Measurements from ENCODE around the gene USP3. TPM values are rescaled to one million over a fixed set of nuclear protein-coding genes. Genes with fewer than 3 reads are reported as not detected.

The USP3 gene
- total and polyA plus RNA-seq, 2 of the 13 experiments (the other 11 are each of a cell fraction or from before 2014, with no cell fraction given): 14.3 to 61.2 TPM

DNA sequence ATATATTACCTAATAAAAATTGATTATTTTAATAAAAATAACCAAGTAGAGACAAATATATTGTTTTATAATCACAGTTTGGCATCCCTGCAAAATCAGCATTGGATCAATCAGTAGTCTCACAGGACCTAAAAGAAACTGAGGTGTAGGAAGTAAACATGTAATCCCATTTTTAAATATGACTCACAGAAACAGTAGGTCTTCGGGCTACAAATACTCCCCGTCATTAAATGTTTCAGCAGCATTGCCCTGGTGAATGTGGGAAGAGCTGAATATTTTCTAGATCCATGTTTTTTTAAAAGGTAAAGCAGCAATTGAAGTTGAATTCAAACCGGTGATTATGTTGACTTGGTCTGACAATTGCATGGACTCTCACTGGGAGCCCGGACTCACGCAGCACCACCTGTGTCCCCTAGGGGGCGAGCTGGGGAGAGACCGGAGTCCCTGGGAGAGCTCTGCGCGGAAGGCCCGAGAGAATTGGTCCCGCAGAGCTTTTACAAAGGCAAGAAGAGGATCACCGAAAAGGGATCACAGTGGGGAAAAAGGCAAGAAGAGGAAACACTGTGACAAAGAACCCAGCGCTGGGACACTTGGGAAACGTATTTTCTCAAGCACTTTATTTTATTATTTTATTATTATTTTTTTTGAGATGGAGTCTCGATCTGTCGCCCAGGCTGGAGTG, 17.2 kb upstream of the USP3 start (continued):
- TF ChIP-seq ZSCAN21 (CRISPR knock-in tag; IDR thresholded peaks at IDR 0.05; ENCODE audit: borderline replicate concordance) (no peak), HOXA9 (CRISPR knock-in tag; IDR thresholded peaks at IDR 0.05; ENCODE audit: borderline replicate concordance) (no peak), SALL1 (CRISPR knock-in tag; IDR thresholded peaks at IDR 0.05) (peak; percentile 60; the same call in 1 of the 2 replicates), MEIS2 (CRISPR knock-in tag; IDR thresholded peaks at IDR 0.05) (peak; percentile 51; the same call in 1 of the 2 replicates), SMC3 (IDR thresholded peaks at IDR 0.05; ENCODE audit: low read length) (peak; percentile 41; the same call in 1 of the 2 replicates), ZNF891 (CRISPR knock-in tag; IDR thresholded peaks at IDR 0.05) (no peak), ZNF747 (CRISPR knock-in tag; IDR thresholded peaks at IDR 0.05; ENCODE audit: borderline replicate concordance) (no peak), HCFC1 (IDR thresholded peaks at IDR 0.05; ENCODE audit: low read depth, low read length) (no peak), ISL2 (CRISPR knock-in tag; IDR thresholded peaks at IDR 0.05) (peak; percentile 55; the same call in 1 of the 2 replicates)
- TF ChIP-seq, protein P1, sequence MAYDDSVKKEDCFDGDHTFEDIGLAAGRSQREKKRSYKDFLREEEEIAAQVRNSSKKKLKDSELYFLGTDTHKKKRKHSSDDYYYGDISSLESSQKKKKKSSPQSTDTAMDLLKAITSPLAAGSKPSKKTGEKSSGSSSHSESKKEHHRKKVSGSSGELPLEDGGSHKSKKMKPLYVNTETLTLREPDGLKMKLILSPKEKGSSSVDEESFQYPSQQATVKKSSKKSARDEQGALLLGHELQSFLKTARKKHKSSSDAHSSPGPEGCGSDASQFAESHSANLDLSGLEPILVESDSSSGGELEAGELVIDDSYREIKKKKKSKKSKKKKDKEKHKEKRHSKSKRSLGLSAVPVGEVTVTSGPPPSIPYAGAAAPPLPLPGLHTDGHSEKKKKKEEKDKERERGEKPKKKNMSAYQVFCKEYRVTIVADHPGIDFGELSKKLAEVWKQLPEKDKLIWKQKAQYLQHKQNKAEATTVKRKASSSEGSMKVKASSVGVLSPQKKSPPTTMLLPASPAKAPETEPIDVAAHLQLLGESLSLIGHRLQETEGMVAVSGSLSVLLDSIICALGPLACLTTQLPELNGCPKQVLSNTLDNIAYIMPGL (CRISPR knock-in tag; IDR thresholded peaks at IDR 0.05; ENCODE audit: borderline replicate concordance in 1 of 2, low read depth in 1 of 2): peak; percentile 68 to 90
- TF ChIP-seq, protein P2, sequence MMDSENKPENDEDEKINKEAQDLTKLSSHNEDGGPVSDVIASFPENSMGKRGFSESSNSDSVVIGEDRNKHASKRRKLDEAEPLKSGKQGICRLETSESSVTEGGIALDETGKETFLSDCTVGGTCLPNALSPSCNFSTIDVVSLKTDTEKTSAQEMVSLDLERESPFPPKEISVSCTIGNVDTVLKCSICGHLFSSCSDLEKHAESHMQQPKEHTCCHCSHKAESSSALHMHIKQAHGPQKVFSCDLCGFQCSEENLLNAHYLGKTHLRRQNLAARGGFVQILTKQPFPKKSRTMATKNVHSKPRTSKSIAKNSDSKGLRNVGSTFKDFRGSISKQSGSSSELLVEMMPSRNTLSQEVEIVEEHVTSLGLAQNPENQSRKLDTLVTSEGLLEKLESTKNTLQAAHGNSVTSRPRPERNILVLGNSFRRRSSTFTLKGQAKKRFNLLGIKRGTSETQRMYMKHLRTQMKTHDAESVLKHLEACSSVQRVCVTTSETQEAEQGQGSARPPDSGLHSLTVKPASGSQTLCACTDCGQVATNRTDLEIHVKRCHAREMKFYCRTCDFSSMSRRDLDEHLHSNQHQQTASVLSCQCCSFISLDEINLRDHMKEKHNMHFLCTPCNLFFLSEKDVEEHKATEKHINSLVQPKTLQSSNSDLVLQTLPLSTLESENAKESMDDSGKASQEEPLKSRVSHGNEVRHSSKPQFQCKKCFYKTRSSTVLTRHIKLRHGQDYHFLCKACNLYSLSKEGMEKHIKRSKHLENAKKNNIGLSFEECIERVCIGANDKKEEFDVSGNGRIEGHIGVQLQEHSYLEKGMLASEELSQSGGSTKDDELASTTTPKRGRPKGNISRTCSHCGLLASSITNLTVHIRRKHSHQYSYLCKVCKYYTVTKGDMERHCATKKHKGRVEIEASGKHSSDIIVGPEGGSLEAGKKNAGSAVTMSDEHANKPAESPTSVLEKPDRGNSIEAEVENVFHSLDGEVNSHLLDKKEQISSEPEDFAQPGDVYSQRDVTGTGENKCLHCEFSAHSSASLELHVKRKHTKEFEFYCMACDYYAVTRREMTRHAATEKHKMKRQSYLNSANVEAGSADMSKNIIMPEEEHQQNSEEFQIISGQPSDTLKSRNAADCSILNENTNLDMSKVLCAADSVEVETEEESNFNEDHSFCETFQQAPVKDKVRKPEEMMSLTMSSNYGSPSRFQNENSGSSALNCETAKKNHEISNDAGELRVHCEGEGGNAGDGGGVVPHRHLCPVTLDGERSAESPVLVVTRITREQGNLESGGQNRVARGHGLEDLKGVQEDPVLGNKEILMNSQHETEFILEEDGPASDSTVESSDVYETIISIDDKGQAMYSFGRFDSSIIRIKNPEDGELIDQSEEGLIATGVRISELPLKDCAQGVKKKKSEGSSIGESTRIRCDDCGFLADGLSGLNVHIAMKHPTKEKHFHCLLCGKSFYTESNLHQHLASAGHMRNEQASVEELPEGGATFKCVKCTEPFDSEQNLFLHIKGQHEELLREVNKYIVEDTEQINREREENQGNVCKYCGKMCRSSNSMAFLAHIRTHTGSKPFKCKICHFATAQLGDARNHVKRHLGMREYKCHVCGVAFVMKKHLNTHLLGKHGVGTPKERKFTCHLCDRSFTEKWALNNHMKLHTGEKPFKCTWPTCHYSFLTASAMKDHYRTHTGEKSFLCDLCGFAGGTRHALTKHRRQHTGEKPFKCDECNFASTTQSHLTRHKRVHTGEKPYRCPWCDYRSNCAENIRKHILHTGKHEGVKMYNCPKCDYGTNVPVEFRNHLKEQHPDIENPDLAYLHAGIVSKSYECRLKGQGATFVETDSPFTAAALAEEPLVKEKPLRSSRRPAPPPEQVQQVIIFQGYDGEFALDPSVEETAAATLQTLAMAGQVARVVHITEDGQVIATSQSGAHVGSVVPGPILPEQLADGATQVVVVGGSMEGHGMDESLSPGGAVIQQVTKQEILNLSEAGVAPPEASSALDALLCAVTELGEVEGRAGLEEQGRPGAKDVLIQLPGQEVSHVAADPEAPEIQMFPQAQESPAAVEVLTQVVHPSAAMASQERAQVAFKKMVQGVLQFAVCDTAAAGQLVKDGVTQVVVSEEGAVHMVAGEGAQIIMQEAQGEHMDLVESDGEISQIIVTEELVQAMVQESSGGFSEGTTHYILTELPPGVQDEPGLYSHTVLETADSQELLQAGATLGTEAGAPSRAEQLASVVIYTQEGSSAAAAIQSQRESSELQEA (CRISPR knock-in tag; IDR thresholded peaks at IDR 0.05; ENCODE audit: not compliant biosample characterization): no peak
- TF ChIP-seq, protein P3, sequence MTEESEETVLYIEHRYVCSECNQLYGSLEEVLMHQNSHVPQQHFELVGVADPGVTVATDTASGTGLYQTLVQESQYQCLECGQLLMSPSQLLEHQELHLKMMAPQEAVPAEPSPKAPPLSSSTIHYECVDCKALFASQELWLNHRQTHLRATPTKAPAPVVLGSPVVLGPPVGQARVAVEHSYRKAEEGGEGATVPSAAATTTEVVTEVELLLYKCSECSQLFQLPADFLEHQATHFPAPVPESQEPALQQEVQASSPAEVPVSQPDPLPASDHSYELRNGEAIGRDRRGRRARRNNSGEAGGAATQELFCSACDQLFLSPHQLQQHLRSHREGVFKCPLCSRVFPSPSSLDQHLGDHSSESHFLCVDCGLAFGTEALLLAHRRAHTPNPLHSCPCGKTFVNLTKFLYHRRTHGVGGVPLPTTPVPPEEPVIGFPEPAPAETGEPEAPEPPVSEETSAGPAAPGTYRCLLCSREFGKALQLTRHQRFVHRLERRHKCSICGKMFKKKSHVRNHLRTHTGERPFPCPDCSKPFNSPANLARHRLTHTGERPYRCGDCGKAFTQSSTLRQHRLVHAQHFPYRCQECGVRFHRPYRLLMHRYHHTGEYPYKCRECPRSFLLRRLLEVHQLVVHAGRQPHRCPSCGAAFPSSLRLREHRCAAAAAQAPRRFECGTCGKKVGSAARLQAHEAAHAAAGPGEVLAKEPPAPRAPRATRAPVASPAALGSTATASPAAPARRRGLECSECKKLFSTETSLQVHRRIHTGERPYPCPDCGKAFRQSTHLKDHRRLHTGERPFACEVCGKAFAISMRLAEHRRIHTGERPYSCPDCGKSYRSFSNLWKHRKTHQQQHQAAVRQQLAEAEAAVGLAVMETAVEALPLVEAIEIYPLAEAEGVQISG (CRISPR knock-in tag; IDR thresholded peaks at IDR 0.05): peak; percentile 66
- TF ChIP-seq, protein P4, sequence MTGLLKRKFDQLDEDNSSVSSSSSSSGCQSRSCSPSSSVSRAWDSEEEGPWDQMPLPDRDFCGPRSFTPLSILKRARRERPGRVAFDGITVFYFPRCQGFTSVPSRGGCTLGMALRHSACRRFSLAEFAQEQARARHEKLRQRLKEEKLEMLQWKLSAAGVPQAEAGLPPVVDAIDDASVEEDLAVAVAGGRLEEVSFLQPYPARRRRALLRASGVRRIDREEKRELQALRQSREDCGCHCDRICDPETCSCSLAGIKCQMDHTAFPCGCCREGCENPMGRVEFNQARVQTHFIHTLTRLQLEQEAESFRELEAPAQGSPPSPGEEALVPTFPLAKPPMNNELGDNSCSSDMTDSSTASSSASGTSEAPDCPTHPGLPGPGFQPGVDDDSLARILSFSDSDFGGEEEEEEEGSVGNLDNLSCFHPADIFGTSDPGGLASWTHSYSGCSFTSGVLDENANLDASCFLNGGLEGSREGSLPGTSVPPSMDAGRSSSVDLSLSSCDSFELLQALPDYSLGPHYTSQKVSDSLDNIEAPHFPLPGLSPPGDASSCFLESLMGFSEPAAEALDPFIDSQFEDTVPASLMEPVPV (CRISPR knock-in tag; IDR thresholded peaks at IDR 0.05): 0 out of 2 replicates have a peak, but pooled peaks have one; percentile 31

Measured in HepG2 (cell line).